Smooth muscle cell (in vitro differentiated cells): Measurements from ENCODE around the gene CDYL2. TPM values are rescaled to one million over a fixed set of nuclear protein-coding genes. Genes with fewer than 3 reads are reported as not detected.

Experiments used
- DNase-seq: peaks from one replicate; lab custom pipeline; 2025; ENCODE audit not compliant: unreplicated experiment; lab: John Stamatoyannopoulos, UW
- H2AFZ ChIP-seq: fragments of 200-600 bp; sonication (generic); 2 replicates; pipeline ENCODE4 v1.6.0; 2016; ENCODE audit warnings: antibody characterized with exemption, low read depth, mild to moderate bottlenecking
- H3F3A ChIP-seq: fragments of 200-600 bp; sonication (generic); 2 replicates; pipeline ENCODE4 v1.6.0; 2017; ENCODE audit warnings: antibody characterized with exemption, low read depth
- H3K27ac ChIP-seq: fragments of 200-600 bp; sonication (generic); 2 replicates; pipeline ENCODE4 v1.5.1; 2016; ENCODE audit warnings: low read depth, mild to moderate bottlenecking
- H3K27me3 ChIP-seq: fragments of 200-600 bp; sonication (generic); 2 replicates; pipeline ENCODE4 v1.6.1; 2016; ENCODE audit warnings: low read depth, mild to moderate bottlenecking
- H3K36me3 ChIP-seq: fragments of 200-600 bp; sonication (generic); 2 replicates; pipeline ENCODE4 v1.5.1; 2016; ENCODE audit warnings: low read depth
- H3K4me1 ChIP-seq: fragments of 200-600 bp; sonication (generic); 2 replicates; pipeline ENCODE4 v1.5.1; 2016; ENCODE audit warnings: low read depth
- H3K4me2 ChIP-seq: fragments of 200-600 bp; sonication (generic); 2 replicates; pipeline ENCODE4 v1.6.0; 2016; ENCODE audit warnings: mild to moderate bottlenecking
- H3K4me3 ChIP-seq: fragments of 200-600 bp; sonication (generic); 2 replicates; pipeline ENCODE4 v1.5.1; 2016; ENCODE audit warnings: mild to moderate bottlenecking
- H3K79me2 ChIP-seq: fragments of 200-600 bp; sonication (generic); 2 replicates; pipeline ENCODE4 v1.6.0; 2016; ENCODE audit warnings: low read depth, mild to moderate bottlenecking
- H3K9ac ChIP-seq: fragments of 200-600 bp; sonication (generic); 2 replicates; pipeline ENCODE4 v1.6.0; 2016; ENCODE audit warnings: low read depth
- H3K9me3 ChIP-seq: fragments of 200-600 bp; sonication (generic); replicated peaks from 2 replicates; pipeline ENCODE4 v1.5.1; 2016; ENCODE audit warnings: low read depth
- H4K20me1 ChIP-seq: fragments of 200-600 bp; sonication (generic); 2 replicates; pipeline ENCODE4 v1.6.0; 2016; ENCODE audit warnings: low read depth
- CTCF ChIP-seq: fragments of 200-600 bp; sonication (generic); IDR thresholded peaks from 2 replicates; pipeline ENCODE4 v1.5.1; 2017; ENCODE audit warnings: borderline replicate concordance, mild to moderate bottlenecking, antibody characterized with exemption; ENCODE audit not compliant: insufficient read depth, poor library complexity, severe bottlenecking
- WGBS: methylation state at CpG from one replicate; pipeline ENCODE4 v1.1.7; 2016; ENCODE audit warnings: low lambda C conversion rate; 5-methylcytosine and 5-hydroxymethylcytosine counted together
- polyA plus RNA-seq: library from polyadenylated mRNA; unstranded; fragments of >200 nt; fragmentation: Nextera tagmentation; extraction: Ambion mirVana; gene quantifications from 2 replicates; pipeline ENCODE4 v1.2.1, GENCODE V29; 2016
- total RNA-seq: library from RNA; depleted of rRNA; stranded (reverse); fragments of >200 nt; gene quantifications from 2 replicates; pipeline ENCODE4 v1.2.3, GENCODE V29; 2014

The CDYL2 gene
- total and polyA plus RNA-seq, 2 experiments from 2014 or later, result 2.0 to 2.9 TPM

- Histone ChIP-seq H3K9me3 (no peaks in the 10 kb centered on the region), H2AFZ (no peak overlapping the region), H3K79me2 (no peaks in the 10 kb centered on the region), H3K4me3 (no peak overlapping the region), H3K4me1 (no peaks in the 10 kb centered on the region), H3F3A (no peaks in the 10 kb centered on the region), H3K27ac (no peak overlapping the region), H4K20me1 (no peaks in the 10 kb centered on the region), H3K9ac (no peak overlapping the region), H3K27me3 (no peaks in the 10 kb centered on the region), H3K4me2 (no peak overlapping the region), H3K36me3 (no peaks in the 10 kb centered on the region)
- TF ChIP-seq CTCF, result no peak
- no peak for DNase-seq
- 95% methylated on average over 3 of the region's 3 CpGs for WGBS
These were observed 101.7 kb downstream of the CDYL2 start for GRCh38 chr16:80702696-80703095.

- Histone ChIP-seq H2AFZ (no peak overlapping the region), H3K27me3 (no peaks in the 10 kb centered on the region), H3K4me2 (no peak overlapping the region), H4K20me1 (no peaks in the 10 kb centered on the region), H3K4me3 (no peak overlapping the region), H3K79me2 (no peaks in the 10 kb centered on the region), H3K36me3 (no peaks in the 10 kb centered on the region), H3K9ac (no peak overlapping the region), H3F3A (no peaks in the 10 kb centered on the region), H3K27ac (no peak overlapping the region), H3K4me1 (no peaks in the 10 kb centered on the region), H3K9me3 (no peaks in the 10 kb centered on the region)
- DNase-seq, result no peak
- TF ChIP-seq CTCF, result no peak
- 88% methylated on average over 4 of the region's 4 CpGs for WGBS
These were observed 103.8 kb downstream of the CDYL2 start for GRCh38 chr16:80700558-80700957.

GRCh38 chr16:80695020-80695419 is 109.4 kb downstream of the CDYL2 start:
- H3K4me2 ChIP-seq, result no peak overlapping the region
- H3K27ac ChIP-seq, result no peak overlapping the region
- no peaks in the 10 kb centered on the region for H3K27me3 ChIP-seq
- TF ChIP-seq CTCF, result no peak
- no peaks in the 10 kb centered on the region for H3K9me3 ChIP-seq
- H2AFZ ChIP-seq, result no peak overlapping the region
- H4K20me1 ChIP-seq, result no peaks in the 10 kb centered on the region
- H3K4me1 ChIP-seq, result no peaks in the 10 kb centered on the region
- H3K9ac ChIP-seq, result no peak overlapping the region
- DNase-seq, result no peak
- no peaks in the 10 kb centered on the region for H3F3A ChIP-seq
- no peaks in the 10 kb centered on the region for H3K36me3 ChIP-seq
- no peak overlapping the region for H3K4me3 ChIP-seq
- H3K79me2 ChIP-seq, result no peaks in the 10 kb centered on the region
- 92% methylated on average over 2 of the region's 2 CpGs for WGBS

- Histone ChIP-seq H4K20me1 (no peaks in the 10 kb centered on the region), H3K9me3 (no peaks in the 10 kb centered on the region), H3K4me1 (no peaks in the 10 kb centered on the region), H3K4me3 (no peak overlapping the region), H3F3A (no peaks in the 10 kb centered on the region), H3K27ac (no peak overlapping the region), H3K79me2 (no peaks in the 10 kb centered on the region), H3K27me3 (no peaks in the 10 kb centered on the region), H2AFZ (no peak overlapping the region), H3K9ac (no peak overlapping the region), H3K36me3 (no peaks in the 10 kb centered on the region), H3K4me2 (no peak overlapping the region)
- no peak for TF ChIP-seq CTCF
- no peak for DNase-seq
- 63% methylated on average over 4 of the region's 4 CpGs for WGBS
These were observed 110.8 kb downstream of the CDYL2 start for GRCh38 chr16:80693553-80693952.
